ENCODE measurements around the gene FGFBP2.
A peak's percentile ranks its signal among the peaks of the same experiment; 100 is the strongest.

The FGFBP2 gene, protein sequence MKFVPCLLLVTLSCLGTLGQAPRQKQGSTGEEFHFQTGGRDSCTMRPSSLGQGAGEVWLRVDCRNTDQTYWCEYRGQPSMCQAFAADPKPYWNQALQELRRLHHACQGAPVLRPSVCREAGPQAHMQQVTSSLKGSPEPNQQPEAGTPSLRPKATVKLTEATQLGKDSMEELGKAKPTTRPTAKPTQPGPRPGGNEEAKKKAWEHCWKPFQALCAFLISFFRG

DNA sequence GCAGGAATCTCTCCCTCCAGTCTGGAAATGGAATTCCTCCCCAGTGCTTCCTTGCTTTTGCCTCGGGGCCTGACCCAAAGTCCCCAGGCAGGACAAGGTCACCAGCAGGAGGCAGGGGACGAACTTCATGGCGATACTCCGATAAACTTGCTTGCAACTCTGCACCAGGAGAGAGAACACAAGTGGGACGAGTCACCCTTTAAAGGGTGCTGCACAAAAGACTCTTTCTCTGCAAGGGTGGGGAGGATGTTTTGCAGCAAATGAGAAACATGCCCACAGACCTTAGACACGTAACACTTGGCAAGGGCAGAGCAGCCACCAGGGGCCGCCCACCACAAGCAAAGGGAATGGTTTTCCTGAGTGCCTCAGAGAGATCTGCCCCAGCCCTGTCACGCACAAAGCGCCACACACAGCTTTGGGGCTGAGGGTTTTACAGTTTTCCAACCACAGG is at the start of gene FGFBP2:
Gene FGFBP2 (minus strand): TSS at position 175 of the 451 bp plus-strand sequence. CDS start 46 bp downstream, at position 129.
- DNase-seq (ENCODE audit: insufficient read length, low spot score) (peak; percentile 51), FAIRE-seq (peak; percentile 40)

DNA sequence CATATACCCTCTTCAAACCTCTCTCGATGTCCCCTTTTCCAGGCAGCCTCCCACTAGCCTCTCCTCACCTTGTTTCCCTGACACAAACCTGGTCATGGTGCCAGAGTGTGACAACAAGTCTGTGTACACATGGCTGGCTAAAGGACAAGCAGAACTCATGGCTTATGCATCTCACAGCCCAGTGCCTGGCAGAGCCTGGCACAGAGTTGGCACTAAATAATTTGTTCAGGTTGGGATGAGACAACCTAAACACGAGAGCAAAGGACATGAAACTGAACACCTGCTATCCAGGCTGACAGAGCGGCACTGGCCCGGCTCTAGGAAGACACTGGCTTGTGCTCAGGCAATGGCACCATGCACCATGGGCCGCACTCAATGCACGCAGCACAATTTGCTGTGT is 48.2 kb upstream of the FGFBP2 start:
- DNase-seq (ENCODE audit: insufficient read length, low spot score) (no peak), FAIRE-seq (no peak)

DNA sequence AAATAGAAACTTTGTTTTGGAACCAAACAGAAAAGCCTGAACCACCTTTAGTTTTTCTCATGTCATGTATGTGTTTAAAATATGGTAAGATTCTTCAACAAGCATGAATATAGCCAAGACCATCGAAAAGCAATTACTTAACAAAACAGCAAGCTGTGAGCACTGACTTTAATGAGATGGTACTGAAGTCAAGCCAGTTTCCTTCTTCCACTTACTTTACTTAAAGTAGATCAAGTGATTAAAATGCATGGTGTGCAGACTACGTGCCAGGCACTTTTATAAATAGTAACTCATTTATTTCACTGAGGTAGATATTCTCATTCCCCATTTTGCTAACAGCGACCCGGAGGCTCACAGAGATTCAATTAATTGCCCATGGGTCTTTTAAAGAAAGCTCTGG is 46.2 kb upstream of the FGFBP2 start:
- FAIRE-seq, result no peak

DNA sequence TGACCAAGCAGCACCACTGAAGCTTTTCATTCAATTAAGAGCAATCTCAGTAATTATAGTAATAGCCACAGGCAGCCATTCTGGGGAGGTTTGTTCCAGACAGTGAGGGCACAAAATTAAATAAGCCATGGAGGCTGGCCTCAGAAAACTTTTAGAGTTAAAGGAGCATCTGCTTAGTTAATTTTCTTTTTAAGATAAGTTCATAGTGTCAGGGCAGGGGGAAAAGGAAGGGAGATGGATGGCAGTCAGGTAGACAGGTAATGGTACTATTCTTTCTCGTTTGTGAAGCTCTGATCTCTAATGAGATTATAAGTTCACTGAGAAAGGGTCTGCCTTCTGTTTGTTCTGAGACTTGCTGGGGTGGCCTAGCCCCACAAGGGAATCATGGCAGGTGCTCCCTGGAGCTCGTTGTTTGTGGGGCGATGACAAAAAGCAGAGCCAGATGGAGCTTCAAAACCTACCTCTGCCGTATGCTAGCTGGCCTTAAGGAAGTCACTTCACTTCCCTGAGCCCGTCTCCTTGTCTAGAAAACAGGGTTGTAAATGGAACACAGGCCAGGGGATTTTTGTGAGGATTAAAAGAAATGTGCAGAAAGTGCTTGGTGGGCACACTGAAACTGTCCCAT is 44.6 kb upstream of the FGFBP2 start:
- FAIRE-seq (no peak), DNase-seq (ENCODE audit: insufficient read length, low spot score) (no peak)

More for the DNA sequence above, 46.2 kb upstream of the FGFBP2 start:
- DNase-seq (ENCODE audit: insufficient read length, low spot score), result no peak

DNA sequence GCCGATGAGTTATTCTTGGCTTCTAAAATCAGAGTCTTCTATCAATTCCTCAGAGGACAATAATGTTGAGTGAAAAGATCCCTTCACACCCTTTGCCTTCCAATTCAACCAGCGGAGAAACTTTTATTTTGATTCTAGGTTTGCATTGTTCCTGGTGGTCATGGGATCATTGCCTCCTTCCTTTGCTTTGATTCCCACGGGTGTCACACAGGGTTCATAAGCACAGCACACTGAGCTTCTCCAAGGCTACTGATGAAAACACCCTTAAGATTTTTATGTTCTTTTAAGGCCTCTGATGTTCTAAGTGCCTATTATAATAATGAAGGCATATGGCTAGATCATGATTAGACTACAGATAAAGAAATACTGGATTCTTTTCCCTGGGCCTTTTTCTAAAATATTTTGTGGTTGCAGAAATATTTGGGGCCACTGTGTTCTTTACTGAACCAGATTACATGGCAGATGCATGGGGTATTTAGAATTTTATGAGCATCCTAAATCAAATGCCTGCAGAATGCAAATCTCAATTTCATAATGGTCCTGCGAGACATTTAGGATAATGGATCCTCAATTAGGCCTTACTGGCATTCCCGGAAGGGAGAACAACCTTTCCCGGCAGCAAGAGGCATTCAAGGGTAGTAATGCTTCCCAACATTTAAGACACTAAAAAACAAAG is 43.9 kb upstream of the FGFBP2 start:
- DNase-seq (ENCODE audit: insufficient read length, low spot score) (no peak), FAIRE-seq (no peak)

DNA sequence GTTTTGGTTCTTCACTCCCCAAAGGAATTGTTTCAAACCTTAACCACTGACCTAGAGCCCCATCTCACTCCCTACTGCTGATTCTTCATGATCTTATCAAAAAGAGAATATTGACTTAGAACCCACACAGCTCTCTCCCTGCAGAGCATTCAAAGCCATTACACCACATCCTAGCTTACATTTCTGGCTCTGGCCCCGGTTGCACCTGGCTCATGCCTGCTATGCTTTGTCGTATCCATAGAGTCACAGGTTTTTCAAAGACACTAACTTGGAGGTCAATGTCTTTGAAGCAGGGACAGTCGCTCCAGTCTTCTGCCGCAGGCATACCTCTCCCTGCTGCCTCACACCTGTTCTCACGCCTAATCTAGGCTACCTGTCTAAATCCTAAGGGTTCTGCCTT is 42.7 kb upstream of the FGFBP2 start:
- FAIRE-seq (no peak), DNase-seq (ENCODE audit: insufficient read length, low spot score) (no peak)

DNA sequence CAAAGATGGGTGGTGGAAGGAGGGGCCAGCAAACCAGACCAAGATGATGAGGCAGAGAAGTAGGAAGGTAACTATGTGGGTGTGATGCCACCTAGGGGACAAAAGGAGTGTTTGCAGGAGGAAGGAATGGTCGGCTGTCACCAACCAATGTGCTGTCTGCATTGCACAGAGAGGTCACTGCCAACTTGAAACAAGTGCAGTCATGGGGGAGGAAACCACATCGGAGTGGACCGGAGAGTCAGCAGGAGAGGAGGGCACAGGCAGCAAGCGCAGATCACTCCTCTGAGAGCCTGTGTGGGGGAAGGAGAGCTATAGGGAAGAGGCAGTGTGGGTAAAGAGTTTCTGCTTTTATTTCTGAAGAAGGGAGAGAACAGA is 38.5 kb upstream of the FGFBP2 start:
- DNase-seq (ENCODE audit: insufficient read length, low spot score), result peak; percentile 72
- FAIRE-seq, result peak; percentile 74

DNA sequence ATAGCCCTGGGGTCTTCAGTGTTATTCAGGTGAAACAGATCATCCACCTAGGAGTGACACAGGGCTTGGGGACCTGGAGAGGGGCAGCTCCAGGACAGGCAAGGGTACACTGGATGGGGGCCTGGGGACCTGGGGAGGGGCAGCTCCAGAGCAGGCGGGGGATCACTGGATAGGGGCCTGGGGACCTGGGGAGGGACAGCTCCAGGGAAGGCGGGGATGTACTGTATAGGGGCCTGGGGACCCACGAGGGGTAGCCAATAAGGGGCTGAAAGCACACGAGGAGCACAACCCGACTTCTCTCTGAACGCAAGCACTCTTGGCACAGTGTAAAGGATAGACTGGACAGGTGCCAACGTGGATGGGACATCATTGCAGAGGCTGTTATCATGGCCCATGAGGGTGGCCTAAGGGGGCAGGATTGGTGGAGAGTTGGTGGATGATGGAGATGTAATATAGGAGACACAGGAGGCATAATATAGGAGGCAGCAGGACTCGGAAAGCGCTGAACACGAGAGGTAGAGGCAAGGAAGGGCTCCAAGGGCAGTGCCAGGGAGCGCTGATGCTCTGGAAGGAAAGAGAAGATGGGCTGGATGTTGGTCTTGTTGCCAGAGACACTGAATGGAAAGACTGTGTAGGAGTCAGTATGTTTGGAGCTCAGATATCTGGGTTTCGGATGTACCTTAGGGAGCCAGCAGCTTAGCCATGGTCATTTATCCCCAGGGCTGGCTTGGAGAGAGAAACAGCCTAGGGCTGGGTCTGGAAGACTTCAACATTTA is 37.9 kb upstream of the FGFBP2 start:
- no peak for DNase-seq (ENCODE audit: insufficient read length, low spot score)
- FAIRE-seq, result no peak

DNA sequence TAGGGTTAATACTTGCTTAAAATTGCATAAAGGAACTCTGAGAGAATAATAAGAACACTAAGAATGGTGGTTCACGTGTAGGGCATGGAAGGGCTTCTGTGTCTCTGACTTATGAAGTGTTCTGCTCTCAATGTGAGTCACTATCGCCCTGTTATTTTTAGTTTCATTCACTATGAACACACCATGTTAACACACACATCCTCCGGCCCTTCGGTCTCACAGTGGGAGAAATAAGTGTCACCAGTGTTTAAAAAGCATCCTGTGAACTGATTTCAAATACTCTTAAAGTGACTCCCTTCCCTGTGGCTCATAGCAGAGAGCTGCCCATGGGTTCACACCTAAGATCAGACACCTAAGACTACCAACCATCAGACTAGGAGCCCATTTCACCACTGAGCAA is 33.8 kb upstream of the FGFBP2 start:
- DNase-seq (ENCODE audit: insufficient read length, low spot score), result no peak
- FAIRE-seq, result no peak

DNA sequence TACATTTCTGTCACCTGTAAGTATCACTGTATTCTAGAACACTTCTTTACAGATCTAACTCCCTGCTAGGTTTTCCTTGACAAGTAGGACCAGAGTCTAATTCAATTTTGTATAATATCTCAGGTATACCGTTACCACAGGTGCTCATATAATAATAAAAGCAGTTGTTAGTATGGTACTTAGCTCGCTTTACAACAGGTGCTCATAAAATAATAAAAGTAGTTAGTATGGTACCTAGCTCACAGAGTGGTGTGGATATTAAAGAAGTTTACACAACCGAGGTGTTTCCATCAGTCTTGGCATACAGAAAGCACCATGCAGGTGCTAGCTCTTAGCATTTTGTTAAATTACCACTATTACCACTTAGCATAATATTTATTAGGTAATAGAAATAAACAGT is 32.9 kb upstream of the FGFBP2 start:
- DNase-seq (ENCODE audit: insufficient read length, low spot score) (no peak), FAIRE-seq (no peak)

DNA sequence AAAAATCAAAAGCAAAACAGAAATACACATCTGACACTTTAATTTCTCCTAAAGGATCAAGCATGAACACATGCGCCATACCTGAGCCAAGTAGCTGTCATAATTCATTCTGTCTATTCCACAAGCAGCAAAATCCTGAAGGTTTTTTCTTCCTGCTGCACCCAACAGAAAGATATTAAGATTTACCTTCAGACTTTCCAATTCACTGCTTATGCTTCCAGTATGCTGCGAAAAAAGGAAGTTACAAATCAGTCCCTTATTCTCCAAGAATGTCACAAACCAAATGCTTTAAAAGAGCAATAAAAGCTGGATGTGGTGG is 29.2 kb upstream of the FGFBP2 start:
- FAIRE-seq (no peak), DNase-seq (ENCODE audit: insufficient read length, low spot score) (no peak)

DNA sequence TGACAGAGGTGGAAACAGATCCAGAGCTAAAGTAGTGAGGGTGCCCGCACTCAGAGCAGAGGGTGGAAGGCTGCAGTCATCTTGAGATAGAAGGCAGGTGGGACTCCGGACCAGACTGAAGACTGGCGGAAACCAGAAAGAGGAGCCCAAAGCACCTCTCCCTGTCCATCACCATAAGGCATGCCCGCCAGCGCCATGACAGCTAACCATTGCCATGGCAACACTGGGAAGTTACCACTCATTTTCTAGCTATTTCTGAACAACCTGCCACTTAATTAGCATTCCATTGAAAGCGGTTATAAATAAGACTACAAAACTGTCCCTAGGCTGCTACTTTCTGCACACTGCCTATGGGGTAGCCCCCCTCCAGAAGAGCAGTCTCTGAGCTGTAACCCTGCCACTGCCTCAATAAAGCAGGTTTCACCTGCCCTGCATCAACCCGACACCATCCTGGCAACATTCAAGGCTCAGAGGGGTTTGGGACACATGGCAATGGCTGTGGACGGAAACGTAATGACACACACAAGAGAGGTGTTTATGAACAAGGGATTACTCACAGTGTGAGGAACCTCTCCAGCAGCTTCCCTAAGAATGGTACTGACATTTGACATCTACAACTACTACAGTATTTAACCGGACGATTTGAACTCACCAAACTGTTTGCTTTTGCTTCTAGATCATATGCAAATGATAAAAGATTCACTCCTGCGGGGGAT is 27.8 kb upstream of the FGFBP2 start:
- DNase-seq (ENCODE audit: insufficient read length, low spot score) (no peak), FAIRE-seq (no peak)

DNA sequence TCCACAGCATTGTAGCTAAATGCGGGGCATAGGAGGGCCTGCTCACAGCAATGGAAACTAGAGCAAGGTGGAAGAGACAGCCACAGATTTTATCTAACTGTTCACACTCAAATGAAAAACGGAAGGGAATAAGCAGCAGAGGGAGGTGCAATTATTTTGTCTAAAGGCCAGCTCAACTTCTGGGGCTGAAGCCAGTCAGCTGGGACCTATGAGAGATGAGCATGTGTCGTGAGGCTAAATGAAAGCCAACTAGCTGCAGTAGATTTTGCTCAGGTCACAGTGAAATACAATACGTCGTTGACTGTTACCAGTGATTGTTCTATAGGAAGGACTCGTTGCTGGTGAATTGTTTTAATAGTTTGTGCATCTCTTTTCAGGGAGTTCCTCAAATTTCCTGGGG is 26.4 kb upstream of the FGFBP2 start:
- no peak for FAIRE-seq
- DNase-seq (ENCODE audit: insufficient read length, low spot score), result no peak

DNA sequence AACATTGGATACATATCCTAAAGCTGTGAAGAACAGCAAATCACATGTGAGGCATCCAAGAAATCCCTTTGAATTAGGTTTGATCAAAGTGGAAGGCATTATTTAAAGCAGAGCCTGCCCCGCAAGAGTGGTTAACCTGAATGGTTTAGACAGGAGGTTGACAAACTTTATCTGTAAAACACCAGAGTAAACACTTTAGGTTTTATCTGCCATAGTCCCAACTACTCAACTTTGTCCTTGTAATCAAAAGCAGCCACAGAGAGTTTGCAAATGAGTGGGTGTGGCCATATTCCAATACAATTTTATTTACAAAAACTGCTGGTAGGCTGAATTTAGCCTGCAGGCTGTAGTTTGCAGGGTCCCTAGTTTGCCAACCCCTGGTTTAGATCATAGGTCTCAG is 25.2 kb upstream of the FGFBP2 start:
- no peak for FAIRE-seq
- no peak for DNase-seq (ENCODE audit: insufficient read length, low spot score)

DNA sequence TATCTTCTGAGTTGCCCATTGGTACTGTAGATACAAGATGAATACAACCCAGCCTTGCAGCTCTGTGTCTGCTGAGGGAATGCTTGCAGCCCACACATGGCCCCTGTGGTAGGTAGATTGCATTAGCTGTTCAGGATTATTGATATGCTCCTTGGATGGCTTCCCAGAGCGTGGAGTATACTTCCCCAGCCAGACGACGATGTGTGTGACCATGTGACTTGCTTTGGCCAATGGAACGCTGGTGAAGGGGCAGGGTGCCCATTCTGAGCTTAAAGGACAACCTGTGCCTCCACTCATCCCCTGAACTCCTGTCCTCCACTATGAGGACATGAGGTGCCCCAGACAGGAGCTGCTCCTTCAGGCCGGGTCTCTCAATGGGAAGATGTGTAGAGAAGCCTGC is 23.9 kb upstream of the FGFBP2 start:
- DNase-seq (ENCODE audit: insufficient read length, low spot score), result no peak

DNA sequence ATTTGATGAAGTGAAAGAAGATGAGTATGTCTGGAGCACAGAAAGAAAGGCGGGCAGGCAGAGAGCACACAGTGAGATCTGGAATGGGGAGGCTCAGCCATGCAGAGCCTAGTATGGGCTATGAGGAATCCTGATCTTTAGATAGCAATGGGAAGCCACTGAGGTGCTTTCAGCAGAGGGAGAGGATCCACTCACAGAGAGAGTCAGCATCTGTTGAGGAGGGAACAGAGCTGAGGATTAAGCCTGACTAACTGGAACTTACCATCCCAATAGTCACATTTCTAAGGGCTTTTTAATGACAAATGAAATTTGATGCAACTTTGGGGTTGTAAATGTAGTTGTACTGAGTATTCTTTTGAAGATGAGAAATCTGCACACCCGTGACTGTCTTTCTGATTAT is 20.6 kb upstream of the FGFBP2 start:
- no peak for FAIRE-seq

More for the DNA sequence above, 23.9 kb upstream of the FGFBP2 start:
- FAIRE-seq, result no peak

DNA sequence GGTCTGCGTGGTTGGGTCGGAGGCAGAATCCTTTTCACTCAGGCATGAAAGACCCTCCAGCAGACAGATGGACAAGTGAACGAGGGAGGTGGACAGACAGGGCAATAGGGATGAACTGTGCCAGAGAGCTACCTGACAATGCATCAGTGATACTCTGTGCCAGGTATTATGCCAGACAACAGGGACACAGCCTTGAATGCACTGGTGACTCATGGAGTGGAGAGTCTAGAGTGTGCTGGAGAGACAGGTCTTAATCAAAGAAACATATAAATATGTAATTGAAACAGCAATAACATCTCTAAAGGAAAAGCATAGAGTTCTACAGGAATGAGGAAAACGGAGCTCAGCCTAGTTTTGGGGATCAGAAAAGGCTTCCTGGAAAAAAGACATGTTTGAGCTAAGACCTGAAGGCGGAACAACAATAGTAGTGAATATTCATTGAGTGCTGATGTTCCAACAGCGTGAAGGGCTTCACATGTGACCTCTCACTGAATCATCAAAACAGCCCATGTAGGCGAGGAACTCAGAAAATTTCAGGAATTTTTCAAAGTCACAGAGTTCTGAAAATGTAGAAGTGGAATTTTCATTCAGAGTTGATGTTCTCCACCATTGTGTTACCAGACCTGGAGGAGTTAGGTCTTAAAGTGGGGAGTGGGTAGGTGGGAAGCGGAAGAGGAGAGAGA is 20.0 kb upstream of the FGFBP2 start:
- DNase-seq (ENCODE audit: insufficient read length, low spot score), result no peak
- peak; percentile 59 for FAIRE-seq

More for the DNA sequence above, 20.6 kb upstream of the FGFBP2 start:
- DNase-seq (ENCODE audit: insufficient read length, low spot score), result no peak

DNA sequence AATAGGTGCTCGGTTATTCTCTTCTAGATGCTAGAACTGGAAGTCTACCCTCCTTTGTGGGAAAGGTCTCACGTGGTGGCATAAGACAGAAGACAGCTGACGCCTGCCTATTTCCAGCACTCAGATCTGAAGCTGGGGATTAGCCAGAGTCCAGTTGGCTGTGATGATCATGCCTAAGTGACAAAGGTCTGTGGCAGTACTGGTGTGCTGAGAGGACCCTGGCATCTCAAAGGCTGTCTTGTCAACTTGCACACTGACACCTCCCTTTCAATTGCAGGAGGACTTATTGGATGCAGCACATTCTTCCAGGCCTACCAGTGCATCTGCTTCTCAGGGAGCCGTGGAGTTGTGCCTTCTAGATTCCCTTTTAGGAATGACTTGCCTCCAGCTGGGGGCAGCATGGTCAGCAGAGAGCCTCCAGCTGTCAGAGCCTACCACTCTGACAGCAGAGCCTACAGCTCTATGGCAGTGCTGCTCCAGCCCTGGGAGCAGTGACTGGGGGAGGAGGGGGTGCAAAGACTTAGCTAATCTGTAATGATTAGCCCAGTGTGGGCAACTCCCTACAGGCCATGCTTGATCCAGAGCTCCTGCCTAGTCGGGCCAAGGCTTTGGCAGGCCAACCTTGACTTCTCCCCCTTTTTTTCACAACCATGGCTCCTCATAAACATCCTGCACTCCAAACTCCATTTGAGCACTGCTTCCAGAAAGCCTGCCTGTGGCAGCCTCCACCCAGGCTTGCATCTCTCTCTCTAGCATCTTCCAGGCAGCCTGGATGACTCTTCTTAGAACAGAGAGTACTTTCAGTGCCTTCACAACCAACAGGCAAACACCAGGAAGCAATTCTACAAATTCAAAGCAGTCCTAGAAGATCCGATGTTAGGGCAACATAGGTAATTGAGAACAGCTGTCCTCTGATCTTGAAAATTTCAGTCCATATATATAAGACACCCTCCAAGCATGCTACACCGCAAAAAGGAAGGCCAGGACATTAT is 13.8 kb upstream of the FGFBP2 start:
- FAIRE-seq, result no peak
- DNase-seq (ENCODE audit: insufficient read length, low spot score), result no peak

Measured in HTR-8/SVneo (cell line).